Stimulated activated CD4-positive, alpha-beta T cell treated with anti-CD3 and anti-CD28 coated beads, Interleukin-15, amount 100 ng/mL, for 48 hours (primary cell): ENCODE results near the gene ARHGEF12.

Source experiments
- DNase-seq, 2 donors: peaks; one replicate each; pipeline ENCODE4 v3.0.0-alpha.2; 2020; ENCODE audit warnings: low read depth in 2 of 2

ARHGEF12 gene

GRCh38 chr11:120516461-120517389 is 180.5 kb downstream of the ARHGEF12 start:
- DNase-seq = no peak

DNA sequence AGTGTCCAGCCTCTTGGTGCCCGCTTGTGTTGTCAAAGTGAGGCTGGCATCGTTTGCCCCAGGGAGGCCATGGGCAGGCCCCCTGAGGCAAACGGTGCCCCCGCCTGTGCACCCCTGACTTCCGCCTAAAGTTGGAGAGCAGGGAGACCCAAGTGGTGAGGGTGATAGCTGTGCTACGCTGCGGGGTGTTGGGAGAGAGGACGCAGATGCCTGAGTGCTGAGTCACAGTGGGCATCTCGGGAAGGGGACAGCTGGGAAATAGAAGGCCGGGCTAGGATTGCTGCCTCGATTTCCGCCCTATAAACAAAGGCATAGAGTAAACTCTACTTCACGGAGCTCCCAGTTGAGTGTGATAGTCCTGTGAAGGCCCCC is 181.2 kb downstream of the ARHGEF12 start:
- no peak for DNase-seq

DNA sequence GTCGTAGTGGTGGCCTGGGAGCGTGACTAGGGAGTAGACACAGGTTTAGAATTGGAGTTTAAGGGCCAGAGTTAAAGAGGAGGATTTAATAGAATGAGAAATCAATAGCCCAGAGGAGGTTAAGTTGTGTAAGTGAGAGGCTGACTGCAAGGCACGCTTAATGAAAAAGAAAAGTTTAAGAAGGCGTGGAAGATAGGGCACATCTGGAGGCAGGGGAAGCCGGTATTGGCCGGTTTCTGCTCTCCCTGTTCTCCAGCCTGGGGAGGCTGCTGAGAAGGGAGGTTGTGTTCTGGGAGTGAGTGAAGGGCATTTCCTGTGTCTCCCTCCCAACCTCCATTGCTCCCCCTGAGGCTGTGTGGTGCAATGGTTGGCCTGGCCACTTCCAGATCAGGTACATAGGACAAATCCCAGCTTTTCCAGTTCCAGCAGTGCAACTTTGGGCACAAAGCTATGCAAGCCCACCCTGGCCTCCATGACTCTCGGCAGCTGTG is 181.6 kb downstream of the ARHGEF12 start:
- DNase-seq = no peak

GRCh38 chr11:120518356-120518755 is 182.1 kb downstream of the ARHGEF12 start:
- DNase-seq = no peak

DNA sequence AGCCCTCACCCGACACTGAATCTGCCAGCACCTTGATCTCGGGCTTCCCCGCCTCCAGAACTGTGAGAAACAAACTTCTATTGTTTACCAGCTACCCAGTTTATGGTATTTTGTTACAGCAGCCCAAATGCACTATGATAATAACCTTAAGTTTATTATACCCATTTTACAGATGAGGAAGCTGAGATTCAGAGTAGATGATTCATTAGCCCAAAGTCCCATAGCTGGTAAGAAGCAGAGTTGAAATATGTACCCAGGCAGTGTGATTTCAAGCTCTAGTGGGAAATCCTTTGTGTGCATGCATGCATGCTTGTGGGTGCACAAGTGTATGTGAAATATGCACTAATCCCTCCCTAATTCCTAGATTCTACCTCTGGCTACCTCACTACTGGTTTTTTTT is 183.3 kb downstream of the ARHGEF12 start:
- no peak for DNase-seq

DNA sequence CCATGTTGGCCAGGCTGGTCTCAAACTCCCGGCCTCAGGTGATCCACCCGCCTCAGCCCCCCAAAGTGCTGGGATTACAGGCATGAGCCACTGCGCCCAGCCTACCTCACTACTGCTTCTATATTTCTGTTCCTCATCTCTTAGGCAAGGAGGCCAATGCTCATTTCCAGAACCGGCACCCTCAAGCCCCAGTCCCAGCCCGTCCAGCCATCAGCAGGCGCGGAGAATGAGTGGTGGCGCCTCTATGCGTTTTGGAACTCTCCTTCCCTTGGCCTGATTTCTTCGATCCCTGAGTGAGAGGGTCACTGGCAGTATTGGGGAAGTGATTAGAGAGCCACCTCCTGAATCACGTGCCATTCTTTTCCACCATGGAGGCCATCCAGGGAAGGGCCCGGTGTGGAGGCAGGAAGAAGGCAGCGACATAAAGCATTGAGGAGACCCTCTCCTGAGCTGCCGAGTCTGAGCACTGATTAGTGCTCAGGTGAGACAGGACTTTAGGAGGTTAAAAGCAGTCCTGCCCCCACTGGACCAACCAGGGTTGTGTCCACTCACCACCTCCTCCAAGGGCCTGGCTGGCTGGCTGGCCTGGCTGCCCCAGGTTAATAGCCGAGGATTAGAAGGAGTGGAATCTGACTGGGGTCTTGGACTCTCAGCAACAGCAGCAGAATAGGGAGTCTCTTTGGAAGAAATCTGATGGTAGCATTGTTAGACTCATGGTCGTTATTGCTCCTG is 184.0 kb downstream of the ARHGEF12 start:
- no peak for DNase-seq

GRCh38 chr11:120521176-120521575 is 185.0 kb downstream of the ARHGEF12 start:
- no peak for DNase-seq

DNA sequence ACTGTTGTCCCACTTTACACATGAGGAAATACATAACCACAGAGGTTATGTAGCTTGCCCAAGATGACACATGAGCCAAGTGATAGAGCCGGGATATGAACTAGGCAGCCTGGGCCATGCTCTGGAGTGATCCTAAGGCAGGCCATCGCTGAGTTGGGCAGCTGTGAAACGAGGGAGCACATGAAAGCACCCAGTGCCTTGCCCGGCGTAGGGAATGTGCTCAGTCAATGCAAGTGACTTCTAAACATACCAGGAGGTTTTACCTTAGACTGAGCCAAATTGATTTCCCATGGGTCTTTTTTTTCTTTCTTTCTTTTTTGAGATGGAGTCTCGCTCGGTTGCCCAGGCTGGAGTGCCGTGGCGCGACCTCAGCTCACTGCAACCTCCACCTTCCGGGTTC is 185.8 kb downstream of the ARHGEF12 start:
- DNase-seq = no peak

DNA sequence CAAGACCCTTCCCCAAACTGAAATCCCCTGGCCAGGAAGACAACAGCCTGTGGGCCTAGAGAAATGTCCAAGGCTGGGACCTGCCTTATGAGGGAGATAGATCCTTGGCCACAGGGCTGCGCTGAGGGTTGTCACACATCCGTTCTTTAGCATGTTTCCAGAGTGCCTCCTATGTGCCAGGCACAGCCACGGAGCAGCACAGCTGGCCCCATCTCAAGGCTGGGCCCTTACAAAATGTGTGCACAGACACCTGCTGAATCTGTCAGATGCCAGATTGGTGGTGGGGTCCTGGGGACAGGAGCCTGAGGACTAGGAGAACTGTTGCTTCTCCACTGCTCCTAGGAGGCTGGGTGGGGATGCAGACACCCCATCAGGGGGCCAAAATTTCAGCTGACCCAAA is 186.5 kb downstream of the ARHGEF12 start:
- no peak for DNase-seq

- no peak for DNase-seq
Measured at GRCh38 chr11:120523196-120523595, 187.0 kb downstream of the ARHGEF12 start.

DNA sequence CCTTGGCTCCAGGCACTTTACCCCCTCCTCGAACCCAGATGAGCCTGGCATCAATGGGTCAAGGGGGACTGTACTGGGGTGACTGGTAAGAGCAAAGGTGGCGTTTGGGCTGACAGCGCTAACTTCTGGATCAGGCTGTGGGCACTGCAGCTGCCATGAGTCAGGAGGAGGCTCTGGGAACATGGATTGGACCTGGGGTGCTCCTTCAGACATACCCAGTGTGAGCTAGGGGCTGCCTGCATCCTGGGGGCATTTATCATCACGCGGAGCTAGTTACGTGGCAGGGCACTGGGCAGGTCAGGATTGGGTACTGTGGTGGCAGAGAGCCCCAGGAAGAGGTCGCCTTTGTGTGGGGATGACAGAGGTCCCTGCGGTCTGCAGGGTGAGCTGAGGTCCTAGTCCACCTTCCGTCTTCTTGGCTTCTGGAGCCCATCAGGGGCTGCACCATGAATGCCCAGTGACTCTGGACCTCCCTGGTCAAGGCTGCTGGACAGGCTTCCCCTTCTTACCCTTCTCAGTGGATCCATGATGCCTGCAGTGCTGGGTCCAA is 188.4 kb downstream of the ARHGEF12 start:
- no peak for DNase-seq

GRCh38 chr11:120525261-120526171 is 189.3 kb downstream of the ARHGEF12 start:
- no peak for DNase-seq

DNA sequence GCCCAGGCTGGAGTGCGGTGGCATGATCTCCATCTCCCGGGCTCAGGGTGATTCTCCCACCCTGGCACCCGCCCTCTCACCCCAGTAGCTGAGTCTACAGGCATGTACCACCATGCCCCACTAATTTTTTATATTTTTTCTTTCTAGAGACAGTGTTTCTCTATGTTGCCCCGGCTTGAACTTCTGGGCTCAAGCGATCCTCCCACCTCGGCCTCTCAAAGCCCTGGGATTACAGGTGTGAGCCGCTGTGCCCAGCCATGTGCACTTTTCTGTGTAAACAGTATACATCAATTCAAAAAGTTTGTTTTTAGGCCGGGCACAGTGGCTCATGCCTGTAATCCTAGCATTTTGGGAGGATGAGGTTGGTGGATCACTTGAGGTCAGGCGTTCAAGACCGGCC is 190.0 kb downstream of the ARHGEF12 start:
- no peak for DNase-seq

GRCh38 chr11:120527111-120527761 is 191.0 kb downstream of the ARHGEF12 start:
- no peak for DNase-seq

GRCh38 chr11:120528749-120529148 is 192.5 kb downstream of the ARHGEF12 start:
- DNase-seq = no peak

DNA sequence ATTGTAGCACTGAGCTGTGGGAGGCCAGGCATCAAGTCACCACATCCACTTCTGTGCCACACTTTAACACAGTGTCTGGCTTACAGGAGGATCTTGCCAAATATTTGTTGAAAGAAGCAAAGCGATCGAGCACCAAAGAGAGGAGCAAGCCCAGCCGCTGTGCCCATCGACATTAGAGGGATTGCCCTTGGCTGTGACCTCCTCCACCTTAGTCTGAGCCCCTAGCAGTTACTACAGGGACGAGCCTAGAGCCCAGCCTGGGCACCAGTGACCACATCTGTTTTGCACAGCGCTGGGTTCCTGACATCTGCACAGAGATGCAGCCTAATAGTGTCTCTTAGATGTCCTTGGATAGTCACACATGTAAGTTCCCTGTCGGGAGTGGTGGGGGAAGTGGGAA is 193.0 kb downstream of the ARHGEF12 start:
- no peak for DNase-seq

DNA sequence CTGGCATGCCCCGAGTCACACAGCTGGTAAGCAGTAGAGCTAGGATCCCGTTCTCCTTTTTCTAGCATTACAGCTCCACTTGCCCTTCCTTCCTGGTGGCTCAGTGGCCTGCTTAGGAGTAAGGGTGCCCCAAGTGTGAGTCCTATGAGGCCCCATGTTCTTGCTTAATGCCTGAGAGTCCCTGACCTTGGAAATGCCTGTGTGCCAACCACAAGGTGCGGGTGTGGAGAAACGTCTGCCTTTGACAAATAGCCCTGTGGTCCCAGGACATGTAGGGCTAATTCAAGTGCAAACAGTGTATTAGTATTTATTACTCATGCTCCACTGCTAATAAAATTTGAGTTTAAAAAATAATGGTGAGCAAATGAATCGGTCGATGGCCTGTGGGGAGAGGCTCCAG is 193.7 kb downstream of the ARHGEF12 start:
- DNase-seq = no peak

DNA sequence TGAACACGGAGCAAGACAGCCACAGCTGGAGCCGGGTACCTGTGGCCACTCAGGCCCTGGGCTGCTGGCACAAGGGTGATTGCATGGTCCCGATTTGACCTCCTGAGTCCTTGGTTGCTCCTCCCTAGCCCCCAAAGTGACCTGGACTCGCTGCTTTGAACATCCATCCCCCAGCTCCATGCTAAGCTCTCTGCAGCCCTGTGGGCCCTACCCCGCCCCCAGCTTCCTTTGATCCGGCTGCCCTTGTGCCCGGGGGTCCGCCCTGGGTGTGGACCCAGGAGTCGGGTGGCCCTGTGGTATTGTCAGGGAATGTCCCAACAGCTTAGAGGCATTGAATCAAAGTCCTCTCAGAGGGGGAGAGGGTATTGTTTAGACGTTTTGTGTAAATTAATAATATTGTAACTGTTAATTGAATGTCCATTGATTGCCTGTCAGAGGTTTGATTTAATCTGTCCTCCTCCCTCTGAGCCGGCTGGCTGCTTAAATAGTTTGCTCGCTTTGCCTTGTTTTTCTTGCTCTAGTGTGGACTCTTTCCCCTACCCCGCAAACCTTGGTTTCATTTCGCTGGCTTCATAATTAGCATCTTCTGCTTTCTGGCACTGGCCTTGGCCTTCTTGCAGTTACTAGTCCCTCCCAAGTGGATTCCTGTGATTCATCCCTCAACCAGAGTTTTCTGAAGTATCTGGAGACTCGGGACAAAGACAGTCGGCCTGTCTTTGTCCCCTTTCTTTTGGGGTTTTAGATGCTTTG is 196.0 kb downstream of the ARHGEF12 start:
- DNase-seq = no peak

DNA sequence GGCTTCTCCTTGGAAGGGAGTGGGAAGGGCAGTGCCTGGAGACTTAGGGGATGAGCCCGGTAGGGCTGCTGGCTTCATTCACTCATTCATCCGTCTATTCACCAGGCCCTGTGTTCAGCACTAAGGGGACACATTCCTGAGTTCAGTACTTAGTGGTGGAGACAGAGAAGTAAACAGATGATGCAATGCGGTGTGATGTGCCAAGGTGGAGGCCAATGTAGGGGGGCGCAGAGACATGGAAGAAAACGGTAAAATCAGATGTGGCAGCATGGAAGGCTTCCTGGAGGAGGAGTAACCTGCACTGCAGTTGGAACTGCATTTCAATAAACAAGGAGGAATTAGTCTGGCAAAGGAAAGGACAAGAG is 196.6 kb downstream of the ARHGEF12 start:
- DNase-seq = no peak

DNA sequence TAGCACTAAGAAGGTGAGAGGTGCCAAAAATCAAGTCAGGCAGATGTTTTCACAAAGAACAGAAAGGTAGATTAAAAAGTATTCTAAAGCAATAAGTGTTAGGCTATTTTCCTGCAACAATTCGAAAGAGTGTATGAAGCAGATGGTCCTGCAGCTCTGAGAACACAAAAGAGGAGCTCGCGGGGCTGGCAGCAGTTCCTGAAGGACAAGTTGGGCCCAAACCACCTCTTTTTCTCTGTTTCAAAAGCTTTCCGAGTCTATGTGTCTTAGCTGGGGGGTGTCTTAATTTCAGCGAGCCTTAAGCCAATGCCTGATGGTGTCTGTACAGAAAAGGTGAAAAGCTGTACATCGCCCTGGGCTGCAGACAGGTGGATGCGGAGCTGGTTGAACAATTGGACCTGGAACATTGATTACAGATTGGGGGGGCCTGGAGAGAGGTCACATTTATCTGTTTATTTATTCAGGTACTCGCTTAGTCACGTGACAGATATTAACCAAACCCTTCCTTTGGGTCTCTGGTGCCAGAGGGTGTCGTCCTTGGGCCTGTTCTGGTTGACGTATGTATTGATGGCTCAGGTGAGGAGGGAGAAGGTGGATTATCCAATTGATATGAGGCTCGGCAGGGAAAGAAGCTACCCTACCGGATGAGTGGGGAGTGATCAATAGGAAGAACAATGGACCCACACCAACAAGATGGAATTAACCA is 200.0 kb downstream of the ARHGEF12 start:
- DNase-seq = no peak
